IMR-90 (cell line): ENCODE results near the gene ARHGAP18. TPM values are rescaled to one million over a fixed set of nuclear protein-coding genes. Genes with fewer than 3 reads are reported as not detected.

Experiments used
- ATAC-seq: fragments of 200-7000 bp; cut with Tn5 transposase; 2 replicates; pipeline ENCODE4 v1.9.1; 2020; ENCODE audit warnings: low read depth, mild to moderate bottlenecking, moderate library complexity
- BruUV-seq: library from RNA; stranded (reverse); fragments of 400-500 nt; replicated peaks from 2 replicates; lab custom pipeline; 2021; lab: Mats Ljungman, UMichigan
- CTCF ChIA-PET: fragments of 300-600 bp; formaldehyde crosslinking; extraction: SDS; loops from one replicate; lab custom pipeline; 2021; ENCODE audit warnings: antibody characterized with exemption; lab: Yijun Ruan, JAX
- POLR2A ChIA-PET: fragments of 300-600 bp; sonication (Branson Sonifier 250); formaldehyde crosslinking; loops from one replicate; lab custom pipeline; 2022; ENCODE audit warnings: antibody characterized with exemption; ENCODE audit not compliant: unreplicated experiment; lab: Charles Lee
- DNase-seq: peaks from one replicate; pipeline ENCODE4 v3.0.0; 2013
- H2AFZ ChIP-seq: replicated peaks from 2 replicates; pipeline ENCODE3; 2013; ENCODE audit warnings: low read length, mild to moderate bottlenecking; ENCODE audit not compliant: poor library complexity
- H2AK5ac ChIP-seq: 2 replicates; pipeline ENCODE4 v1.6.1; 2013; ENCODE audit warnings: low read depth, low read length, inconsistent platforms
- H2AK9ac ChIP-seq: replicated peaks from 2 replicates; pipeline ENCODE3; 2013; ENCODE audit warnings: mild to moderate bottlenecking, low read depth, low read length, moderate library complexity; ENCODE audit not compliant: poor library complexity
- H2BK120ac ChIP-seq: 2 replicates; pipeline ENCODE4 v1.6.1; 2013; ENCODE audit warnings: low read depth, low read length, inconsistent platforms
- H2BK15ac ChIP-seq: 3 replicates; pipeline ENCODE4 v1.6.1; 2013; ENCODE audit warnings: low read depth, low read length, inconsistent platforms
- H2BK20ac ChIP-seq: 2 replicates; pipeline ENCODE4 v1.6.1; 2013; ENCODE audit warnings: low read depth, mild to moderate bottlenecking, inconsistent platforms, low read length, moderate library complexity
- H2BK5ac ChIP-seq: 2 replicates; pipeline ENCODE4 v1.6.1; 2013; ENCODE audit warnings: mild to moderate bottlenecking, low read depth, low read length, inconsistent platforms; ENCODE audit not compliant: poor library complexity, severe bottlenecking
- H3K14ac ChIP-seq: replicated peaks from 2 replicates; pipeline ENCODE4 v1.6.1; 2013; ENCODE audit warnings: low read depth, low read length, inconsistent platforms
- H3K18ac ChIP-seq: 2 replicates; pipeline ENCODE4 v1.6.1; 2013; ENCODE audit warnings: low read depth, low read length, control low read depth
- H3K23ac ChIP-seq: 2 replicates; pipeline ENCODE4 v1.6.1; 2013; ENCODE audit warnings: low read depth, low read length, inconsistent platforms
- H3K27ac ChIP-seq: 2 replicates; pipeline ENCODE4 v1.5.1; 2013; ENCODE audit warnings: mild to moderate bottlenecking, control low read depth, low read length; ENCODE audit not compliant: insufficient read depth
- H3K27me3 ChIP-seq: 2 replicates; pipeline ENCODE4 v1.6.1; 2013; ENCODE audit warnings: low read length; ENCODE audit not compliant: control insufficient read depth, insufficient read depth
- H3K36me3 ChIP-seq: 2 replicates; pipeline ENCODE4 v1.6.1; 2013; ENCODE audit warnings: low read length, mixed read lengths; ENCODE audit not compliant: control insufficient read depth, insufficient read depth
- H3K4ac ChIP-seq: 2 replicates; pipeline ENCODE4 v1.6.1; 2013; ENCODE audit warnings: low read depth, low read length, inconsistent platforms
- H3K4me1 ChIP-seq: 2 replicates; pipeline ENCODE4 v1.6.1; 2013; ENCODE audit warnings: low read length, mixed read lengths; ENCODE audit not compliant: control insufficient read depth, insufficient read depth
- H3K4me2 ChIP-seq: 2 replicates; pipeline ENCODE4 v1.6.1; 2013; ENCODE audit warnings: low read depth, mild to moderate bottlenecking, control low read depth, low read length, moderate library complexity
- H3K4me3 ChIP-seq: 2 replicates; pipeline ENCODE4 v1.5.1; 2013; ENCODE audit warnings: low read depth, mild to moderate bottlenecking, control low read depth, low read length, moderate library complexity; ENCODE audit not compliant: insufficient read depth
- H3K56ac ChIP-seq: 2 replicates; pipeline ENCODE4 v1.6.1; 2013; ENCODE audit warnings: low read length, inconsistent platforms; ENCODE audit not compliant: insufficient read depth; ENCODE audit errors: extremely low read depth
- H3K79me1 ChIP-seq, 2 experiments: 2 replicates each; pipeline ENCODE4 v1.6.1; 2013; ENCODE audit warnings: low read length in 2 of 2, inconsistent platforms in 1 of 2, low read depth in 1 of 2
- H3K9ac ChIP-seq: 2 replicates; pipeline ENCODE4 v1.6.1; 2013; ENCODE audit warnings: low read depth, low read length, control low read depth
- H3K9me1 ChIP-seq: 2 replicates; pipeline ENCODE4 v1.6.1; 2013; ENCODE audit warnings: low read length, inconsistent platforms; ENCODE audit not compliant: insufficient read depth
- H3K9me3 ChIP-seq: 2 replicates; pipeline ENCODE4 v1.6.1; 2013; ENCODE audit warnings: low read length; ENCODE audit not compliant: control insufficient read depth, insufficient read depth
- H4K20me1 ChIP-seq: 2 replicates; pipeline ENCODE4 v1.6.1; 2013; ENCODE audit warnings: low read length, inconsistent platforms; ENCODE audit not compliant: insufficient read depth
- H4K5ac ChIP-seq: 2 replicates; pipeline ENCODE4 v1.6.1; 2013; ENCODE audit warnings: mild to moderate bottlenecking, low read depth, low read length, control low read depth
- H4K8ac ChIP-seq, 2 experiments: 2 replicates each; pipeline ENCODE4 v1.6.1; 2013; ENCODE audit warnings: low read depth in 2 of 2, low read length in 2 of 2, control low read depth in 1 of 2, inconsistent platforms in 1 of 2
- H4K91ac ChIP-seq: 2 replicates; pipeline ENCODE4 v1.6.1; 2013; ENCODE audit warnings: low read depth, low read length, inconsistent platforms; ENCODE audit not compliant: insufficient read depth
- BHLHE40 ChIP-seq: fragments of 150-350 bp; IDR thresholded peaks from 2 replicates; pipeline ENCODE4 v1.6.1; 2016; ENCODE audit warnings: mild to moderate bottlenecking, low read depth, low read length
- CEBPB ChIP-seq: IDR thresholded peaks from 2 replicates; pipeline ENCODE4 v1.6.1; 2012; ENCODE audit warnings: low read depth, low read length, improper control_type of control experiment
- CHD1 ChIP-seq: IDR thresholded peaks from 2 replicates; pipeline ENCODE4 v1.6.1; 2012; ENCODE audit warnings: low read depth, low read length, improper control_type of control experiment
- FOS ChIP-seq: fragments of 150-350 bp; IDR thresholded peaks from 2 replicates; pipeline ENCODE4 v1.6.1; 2016; ENCODE audit warnings: low read depth, low read length
- MAZ ChIP-seq: IDR thresholded peaks from 2 replicates; pipeline ENCODE4 v1.6.1; 2012; ENCODE audit warnings: low read depth, mild to moderate bottlenecking, low read length, improper control_type of control experiment, moderate library complexity, borderline replicate concordance
- MXI1 ChIP-seq: IDR thresholded peaks from 2 replicates; pipeline ENCODE4 v1.6.1; 2012; ENCODE audit warnings: low read depth, mild to moderate bottlenecking, low read length, moderate library complexity, borderline replicate concordance
- RCOR1 ChIP-seq: IDR thresholded peaks from 2 replicates; pipeline ENCODE4 v1.6.1; 2012; ENCODE audit warnings: mild to moderate bottlenecking, low read length, improper control_type of control experiment; ENCODE audit not compliant: insufficient replicate concordance
- RFX5 ChIP-seq: IDR thresholded peaks from 2 replicates; pipeline ENCODE4 v1.8.0; 2012; ENCODE audit warnings: low read depth, mild to moderate bottlenecking, low read length, moderate library complexity
- USF2 ChIP-seq: fragments of 150-350 bp; IDR thresholded peaks from 2 replicates; pipeline ENCODE4 v1.6.1; 2017; ENCODE audit warnings: mild to moderate bottlenecking, antibody characterized with exemption, low read length, low read depth
- WGBS, 2 experiments: methylation state at CpG; one replicate each; pipeline versions ENCODE4 v1.1.5 to v1.1.7; 2013; ENCODE audit warnings: missing lambda C conversion rate in 2 of 2; ENCODE audit not compliant: insufficient read length in 1 of 2; ENCODE audit errors: extremely low coverage in 2 of 2; 5-methylcytosine and 5-hydroxymethylcytosine counted together
- dilution Hi-C: fragments of 300-500 bp; cut with HindIII; formaldehyde crosslinking; loops from one replicate; pipeline ENCODE4 v1.14.3; 2018; ENCODE audit warnings: low sequenced_read_pairs; ENCODE audit not compliant: unreplicated experiment
- in situ Hi-C: fragments of 300-500 bp; cut with MboI; formaldehyde crosslinking; loops from 3 replicates; pipeline ENCODE4 v1.14.3; 2019; ENCODE audit warnings: low sequenced_read_pairs, inconsistent platforms, mixed read lengths
- intact Hi-C: fragments of 100-400 bp; cut with micrococcal nuclease; formaldehyde crosslinking; loops from 2 replicates; pipeline ENCODE4 v1.10.0; 2022
- polyA plus RNA-seq, 3 experiments: library from polyadenylated mRNA; depleted of rRNA; stranded (reverse); fragments of >200 nt; gene quantifications; 2 replicates each; pipeline ENCODE4 v1.2.3, GENCODE V29; 2012; ENCODE audit warnings: low replicate concordance in 1 of 3
- total RNA-seq: library from RNA; depleted of rRNA; stranded (reverse); fragments of >200 nt; gene quantifications from 2 replicates; pipeline ENCODE4 v1.2.3, GENCODE V29; 2012

The ARHGAP18 gene
- total and polyA plus RNA-seq, 2 of the 4 experiments (the other 2 are of a cell fraction), result 6.2 to 17.0 TPM

GRCh38 chr6:129744201-129744879 is 34.4 kb upstream of the ARHGAP18 start:
- Histone ChIP-seq H3K36me3 (no peaks in the 10 kb centered on the region), H2AFZ (no peak overlapping the region), H2BK20ac (peak overlapping the region; percentile 68; the same call in 1 of the 2 replicates), H3K27ac (peak overlapping the region; percentile 62; the same call in 1 of the 2 replicates), H2BK5ac (peak overlapping the region; percentile 58), H3K14ac (peak overlapping the region; percentile 78), H4K5ac (peak overlapping the region; percentile 74; the same call in 1 of the 2 replicates), H3K4me1 (peaks cover 12% of the 10 kb centered on the region), H2BK15ac (peak overlapping the region; percentile 25; the same call in 2 of the 3 replicates), H2BK120ac (peak overlapping the region; percentile 73), H3K9me3 (no peaks in the 10 kb centered on the region), H3K18ac (peak overlapping the region; percentile 84), H3K9me1 (no peaks in the 10 kb centered on the region; the same call in 1 of the 2 replicates), H2AK9ac (no peak overlapping the region), H2AK5ac (peak overlapping the region; percentile 27; the same call in 1 of the 2 replicates), H3K23ac (no peak overlapping the region; the same call in 1 of the 2 replicates), H3K4ac (peak overlapping the region; percentile 48; the same call in 1 of the 2 replicates), H3K27me3 (no peaks in the 10 kb centered on the region), H4K91ac (peak overlapping the region; percentile 10; the same call in 1 of the 2 replicates), H3K79me1 (0 out of 4 replicates have a peak, but pooled peaks cover 0 to 4% of the 10 kb centered on the region in 2 experiments), H3K4me3 (no peak overlapping the region), H4K8ac (peak overlapping the region in 1 of 2 experiments; percentile 27; a peak in 1 of 4 replicates), H3K9ac (no peak overlapping the region), H4K20me1 (no peaks in the 10 kb centered on the region), H3K4me2 (peak overlapping the region; percentile 24; the same call in 1 of the 2 replicates), H3K56ac (no peak overlapping the region)
- POLR2A ChIA-PET, result no interaction called here
- intact Hi-C loops (no loop called here), in situ Hi-C loops (loop anchor here (10.0 kb wide), 1 partner anchor 130 kb away; no protein-coding TSS in a partner anchor), dilution Hi-C loops (no loop called here)
- CTCF ChIA-PET, result interaction anchor here (0.6 kb wide), 1 partner anchor 15 kb away, joined by 3 read pairs; no protein-coding TSS in a partner anchor
- DNase-seq, result peak; percentile 93
- ATAC-seq, result peak; percentile 93
- no peak for TF ChIP-seq CEBPB
- no peak for TF ChIP-seq CHD1
- TF ChIP-seq USF2, result peak; percentile 51; the same call in 1 of the 2 replicates
- peak; percentile 39; the same call in 1 of the 2 replicates for TF ChIP-seq MAZ
- TF ChIP-seq BHLHE40, result 0 out of 2 replicates have a peak, but pooled peaks have one; percentile 47
- TF ChIP-seq MXI1, result no peak
- TF ChIP-seq RCOR1, result no peak
- TF ChIP-seq RFX5, result no peak
- TF ChIP-seq FOS, result peak; percentile 77
- no TSS peak for BruUV-seq
- 0% methylated on average over 1 of the region's 4 CpGs; no CpG with 5 or more reads in 1 of the 2 experiments for WGBS, 2 experiments
